ENCODE measurements around the gene NTRK2.
A peak's percentile ranks its signal among the peaks of the same experiment; 100 is the strongest.

Gene NTRK2

GRCh38 chr9:84779883-84780282 lies 110.4 kb downstream of the NTRK2 start:
- Histone ChIP-seq H2AFZ (ENCODE audit: low read length) (no peak overlapping the region), H3K27me3 (ENCODE audit: insufficient read depth, low read length, poor library complexity, severe bottlenecking) (no peaks in the 10 kb centered on the region), H3K36me3 (ENCODE audit: insufficient read depth, low read length) (no peaks in the 10 kb centered on the region), H3K4me1 (ENCODE audit: insufficient read depth, low read length, poor library complexity, severe bottlenecking) (no peaks in the 10 kb centered on the region), H3K79me2 (ENCODE audit: insufficient read depth, low read length) (no peaks in the 10 kb centered on the region), H3K4me3 (ENCODE audit: low read length, poor library complexity, severe bottlenecking) (no peak overlapping the region), H3K4me2 (ENCODE audit: low read depth, low read length, poor library complexity, severe bottlenecking) (no peak overlapping the region), H3K9ac (ENCODE audit: low read depth, low read length, poor library complexity, severe bottlenecking) (no peak overlapping the region), H3F3A (ENCODE audit: low read depth) (no peaks in the 10 kb centered on the region), H4K20me1 (ENCODE audit: insufficient read depth, low read length, poor library complexity, severe bottlenecking) (no peaks in the 10 kb centered on the region), H3K9me2 (replicated peaks; ENCODE audit: low read depth, low read length) (no peaks in the 10 kb centered on the region), H3K9me3 (ENCODE audit: insufficient read depth, low read depth, low read length) (no peaks in the 10 kb centered on the region)
- no peak for TF ChIP-seq EZH2phosphoT487 (IDR thresholded peaks at IDR 0.05; ENCODE audit: borderline replicate concordance)
- no peak for TF ChIP-seq CTCF (conservative IDR thresholded peaks at IDR 0.05; ENCODE audit: low read length)

GRCh38 chr9:84780385-84780784 lies 110.9 kb downstream of the NTRK2 start:
- Histone ChIP-seq H3K9me3 (ENCODE audit: insufficient read depth, low read depth, low read length) (no peaks in the 10 kb centered on the region), H2AFZ (ENCODE audit: low read length) (no peak overlapping the region), H4K20me1 (ENCODE audit: insufficient read depth, low read length, poor library complexity, severe bottlenecking) (no peaks in the 10 kb centered on the region), H3K9me2 (replicated peaks; ENCODE audit: low read depth, low read length) (no peaks in the 10 kb centered on the region), H3F3A (ENCODE audit: low read depth) (no peaks in the 10 kb centered on the region), H3K4me1 (ENCODE audit: insufficient read depth, low read length, poor library complexity, severe bottlenecking) (no peaks in the 10 kb centered on the region), H3K4me3 (ENCODE audit: low read length, poor library complexity, severe bottlenecking) (no peak overlapping the region), H3K27me3 (ENCODE audit: insufficient read depth, low read length, poor library complexity, severe bottlenecking) (no peaks in the 10 kb centered on the region), H3K36me3 (ENCODE audit: insufficient read depth, low read length) (no peaks in the 10 kb centered on the region), H3K4me2 (ENCODE audit: low read depth, low read length, poor library complexity, severe bottlenecking) (no peak overlapping the region), H3K79me2 (ENCODE audit: insufficient read depth, low read length) (no peaks in the 10 kb centered on the region), H3K9ac (ENCODE audit: low read depth, low read length, poor library complexity, severe bottlenecking) (no peak overlapping the region)
- no peak for TF ChIP-seq EZH2phosphoT487 (IDR thresholded peaks at IDR 0.05; ENCODE audit: borderline replicate concordance)
- TF ChIP-seq CTCF (conservative IDR thresholded peaks at IDR 0.05; ENCODE audit: low read length) = no peak

GRCh38 chr9:84781458-84781857 lies 111.9 kb downstream of the NTRK2 start:
- H3K4me2 ChIP-seq (ENCODE audit: low read depth, low read length, poor library complexity, severe bottlenecking) = no peak overlapping the region
- H3K9me3 ChIP-seq (ENCODE audit: insufficient read depth, low read depth, low read length) = no peaks in the 10 kb centered on the region
- no peaks in the 10 kb centered on the region for H3K4me1 ChIP-seq (ENCODE audit: insufficient read depth, low read length, poor library complexity, severe bottlenecking)
- H2AFZ ChIP-seq (ENCODE audit: low read length) = no peak overlapping the region
- H3K9ac ChIP-seq (ENCODE audit: low read depth, low read length, poor library complexity, severe bottlenecking) = no peak overlapping the region
- H3K4me3 ChIP-seq (ENCODE audit: low read length, poor library complexity, severe bottlenecking) = no peak overlapping the region
- no peaks in the 10 kb centered on the region for H4K20me1 ChIP-seq (ENCODE audit: insufficient read depth, low read length, poor library complexity, severe bottlenecking)
- no peaks in the 10 kb centered on the region for H3K36me3 ChIP-seq (ENCODE audit: insufficient read depth, low read length)
- no peaks in the 10 kb centered on the region for H3K9me2 ChIP-seq (replicated peaks; ENCODE audit: low read depth, low read length)
- TF ChIP-seq EZH2phosphoT487 (IDR thresholded peaks at IDR 0.05; ENCODE audit: borderline replicate concordance) (no peak), CTCF (conservative IDR thresholded peaks at IDR 0.05; ENCODE audit: low read length) (peak; percentile 54)
- no peaks in the 10 kb centered on the region for H3K27me3 ChIP-seq (ENCODE audit: insufficient read depth, low read length, poor library complexity, severe bottlenecking)
- H3K79me2 ChIP-seq (ENCODE audit: insufficient read depth, low read length) = no peaks in the 10 kb centered on the region
- H3F3A ChIP-seq (ENCODE audit: low read depth) = no peaks in the 10 kb centered on the region

Data from Loucy (cell line).